ENCODE measurements around the gene ADGRV1. TPM values are rescaled to one million over a fixed set of nuclear protein-coding genes. Genes with fewer than 3 reads are reported as not detected.
"Not testable (repeated sequence)": the region's sequence is repeated elsewhere in the genome, so short reads cannot be mapped to it uniquely, and the experiment has no call there.

ADGRV1 gene
- total and polyA plus RNA-seq, 2 donors: 2.2 to 5.1 TPM

DNA sequence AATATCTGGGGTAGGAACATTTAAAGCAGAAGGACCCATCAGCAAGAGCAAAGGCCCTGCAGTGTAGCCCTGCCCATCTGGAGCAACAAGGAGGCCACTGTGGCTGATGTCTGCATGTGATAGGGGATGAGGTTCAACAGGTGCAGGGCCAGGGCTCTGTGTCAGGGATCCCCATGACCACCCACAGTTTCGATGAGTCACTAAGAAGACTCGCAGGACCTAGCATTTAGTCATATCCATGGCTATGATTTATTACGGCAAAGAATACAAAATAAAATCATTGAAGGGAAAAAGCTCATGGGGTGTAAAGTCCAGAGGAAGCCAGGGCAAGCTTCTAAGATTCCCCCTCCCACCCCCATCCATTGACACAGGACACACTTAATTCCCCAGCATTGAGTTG lies 188.6 kb downstream of the ADGRV1 start:
- Histone ChIP-seq H3K27ac (ENCODE audit: low read depth in 1 of 2, low read length in 1 of 2) (no peak overlapping the region), H3K27me3 (ENCODE audit: control insufficient read depth in 2 of 2, insufficient read depth in 1 of 2, low read length in 1 of 2) (no peaks in the 10 kb centered on the region), H3K4me3 (ENCODE audit: low read length in 2 of 2) (no peak overlapping the region), H3K9me3 (ENCODE audit: control insufficient read depth in 2 of 2, insufficient read depth in 1 of 2, low read length in 1 of 2) (no peaks in the 10 kb centered on the region), H3K4me1 (ENCODE audit: control insufficient read depth in 2 of 2, insufficient read depth in 2 of 2, low read length in 2 of 2) (no peaks in the 10 kb centered on the region), H3K36me3 (ENCODE audit: control insufficient read depth in 2 of 2, insufficient read depth in 2 of 2, low read length in 1 of 2) (no peaks in the 10 kb centered on the region)
- no peak for DNase-seq (ENCODE audit: low read depth in 6 of 9, low spot score in 9 of 9)
- 93% methylated on average over 3 of the region's 3 CpGs for WGBS

DNA sequence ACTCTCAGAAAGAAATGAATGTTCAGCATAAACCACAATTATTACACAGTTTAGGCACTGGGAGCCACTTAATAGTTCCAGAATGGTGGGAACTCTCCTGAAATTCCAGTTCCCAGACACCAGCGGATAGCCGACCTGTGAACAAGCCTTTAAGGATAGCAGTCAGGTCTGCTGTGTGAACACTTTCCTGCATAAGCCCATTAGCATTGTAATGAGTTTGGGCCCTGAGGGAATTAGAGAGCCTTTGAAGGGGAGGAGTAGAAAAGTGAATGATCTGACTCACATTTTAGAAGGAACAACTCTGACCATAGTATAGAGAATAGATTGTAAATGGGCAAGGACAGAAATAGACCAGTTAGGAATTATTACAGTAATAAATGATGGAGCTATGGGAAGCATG lies 189.1 kb downstream of the ADGRV1 start:
- Histone ChIP-seq H3K4me1 (ENCODE audit: control insufficient read depth in 2 of 2, insufficient read depth in 2 of 2, low read length in 2 of 2) (no peaks in the 10 kb centered on the region), H3K36me3 (ENCODE audit: control insufficient read depth in 2 of 2, insufficient read depth in 2 of 2, low read length in 1 of 2) (no peaks in the 10 kb centered on the region), H3K27ac (ENCODE audit: low read depth in 1 of 2, low read length in 1 of 2) (no peak overlapping the region), H3K9me3 (ENCODE audit: control insufficient read depth in 2 of 2, insufficient read depth in 1 of 2, low read length in 1 of 2) (no peaks in the 10 kb centered on the region), H3K4me3 (ENCODE audit: low read length in 2 of 2) (no peak overlapping the region), H3K27me3 (ENCODE audit: control insufficient read depth in 2 of 2, insufficient read depth in 1 of 2, low read length in 1 of 2) (no peaks in the 10 kb centered on the region)
- 96% methylated on average over 2 of the region's 2 CpGs for WGBS
- no peak for DNase-seq (ENCODE audit: low read depth in 6 of 9, low spot score in 9 of 9)

DNA sequence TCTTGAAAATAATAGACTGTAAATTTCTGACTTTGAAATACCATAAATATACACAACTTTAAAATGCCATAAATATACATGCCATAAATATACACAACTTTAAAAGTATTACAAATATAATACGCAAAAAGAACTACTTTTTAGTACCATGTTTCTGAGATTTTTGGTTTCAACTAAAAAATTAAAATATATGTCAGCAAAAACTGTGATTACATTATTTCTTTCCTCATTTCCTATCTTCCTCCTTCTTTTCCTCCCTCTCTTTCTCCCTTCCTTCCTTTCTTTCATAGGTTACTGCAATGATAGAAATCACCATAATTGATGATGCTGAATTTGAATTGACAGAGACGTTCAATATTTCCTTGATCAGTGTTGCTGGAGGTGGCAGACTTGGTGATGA lies 200.5 kb downstream of the ADGRV1 start:
- Histone ChIP-seq H3K27ac (ENCODE audit: low read depth in 1 of 2, low read length in 1 of 2) (no peak overlapping the region), H3K4me3 (ENCODE audit: low read length in 2 of 2) (no peak overlapping the region), H3K36me3 (ENCODE audit: control insufficient read depth in 2 of 2, insufficient read depth in 2 of 2, low read length in 1 of 2) (no peaks in the 10 kb centered on the region), H3K27me3 (ENCODE audit: control insufficient read depth in 2 of 2, insufficient read depth in 1 of 2, low read length in 1 of 2) (no peaks in the 10 kb centered on the region), H3K9me3 (ENCODE audit: control insufficient read depth in 2 of 2, insufficient read depth in 1 of 2, low read length in 1 of 2) (no peaks in the 10 kb centered on the region), H3K4me1 (ENCODE audit: control insufficient read depth in 2 of 2, insufficient read depth in 2 of 2, low read length in 2 of 2) (no peaks in the 10 kb centered on the region)
- no peak for DNase-seq (ENCODE audit: low read depth in 6 of 9, low spot score in 9 of 9)
- WGBS: 97% methylated on average over 2 of the region's 2 CpGs

DNA sequence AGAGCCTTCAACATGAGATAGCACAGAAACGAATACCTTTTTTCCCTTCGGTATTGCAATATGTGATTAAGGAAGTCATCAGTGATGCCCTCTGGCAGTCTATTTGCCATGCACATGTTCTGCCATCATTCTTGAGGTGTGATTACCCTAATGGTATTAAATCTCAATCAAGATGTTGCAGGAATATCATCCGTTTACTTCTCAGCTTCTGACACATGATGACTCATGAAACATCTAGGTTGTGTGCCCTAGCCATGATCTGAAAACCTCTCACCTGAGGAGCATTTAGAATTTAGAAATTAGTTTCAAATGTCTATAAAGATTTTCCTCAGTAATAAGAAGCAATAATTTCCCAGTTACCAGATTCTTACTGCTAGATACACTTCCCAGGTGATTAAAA lies 209.1 kb downstream of the ADGRV1 start:
- H3K9me3 ChIP-seq (ENCODE audit: control insufficient read depth in 2 of 2, insufficient read depth in 1 of 2, low read length in 1 of 2): no peaks in the 10 kb centered on the region
- no peak overlapping the region for H3K27ac ChIP-seq (ENCODE audit: low read depth in 1 of 2, low read length in 1 of 2)
- no peaks in the 10 kb centered on the region for H3K36me3 ChIP-seq (ENCODE audit: control insufficient read depth in 2 of 2, insufficient read depth in 2 of 2, low read length in 1 of 2)
- WGBS: 97% methylated on average over 3 of the region's 3 CpGs
- no peaks in the 10 kb centered on the region for H3K4me1 ChIP-seq (ENCODE audit: control insufficient read depth in 2 of 2, insufficient read depth in 2 of 2, low read length in 2 of 2)
- H3K27me3 ChIP-seq (ENCODE audit: control insufficient read depth in 2 of 2, insufficient read depth in 1 of 2, low read length in 1 of 2): no peaks in the 10 kb centered on the region
- no peak for DNase-seq (ENCODE audit: low read depth in 6 of 9, low spot score in 9 of 9)
- no peak overlapping the region for H3K4me3 ChIP-seq (ENCODE audit: low read length in 2 of 2)

DNA sequence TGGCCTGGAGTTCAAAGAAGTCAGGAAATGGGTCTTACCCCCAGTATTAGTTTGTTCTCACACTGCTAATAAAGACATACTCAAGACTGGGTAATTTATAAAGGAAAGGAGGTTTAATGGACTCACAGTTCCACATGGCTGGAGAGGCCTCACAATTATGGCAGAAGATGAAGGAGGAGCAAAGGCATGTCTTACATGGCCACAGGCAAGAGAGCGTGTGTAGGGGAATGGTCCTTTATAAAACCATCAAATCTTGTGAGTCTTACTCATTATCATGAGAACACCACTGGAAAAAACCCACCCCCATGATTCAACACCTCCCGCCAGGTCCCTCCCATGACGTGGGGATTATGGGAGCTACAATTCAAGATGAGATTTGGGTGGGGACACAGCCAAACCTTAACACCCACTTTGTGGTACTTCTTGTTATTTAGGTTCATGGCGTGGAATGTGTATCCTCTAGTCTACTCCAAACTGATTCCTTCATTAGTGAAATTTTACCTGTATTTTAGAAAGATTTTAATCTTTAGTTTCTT lies 211.5 kb downstream of the ADGRV1 start:
- not testable (repeated sequence) for H3K4me3 ChIP-seq (ENCODE audit: low read length in 2 of 2); H3K36me3 ChIP-seq (ENCODE audit: control insufficient read depth in 2 of 2, insufficient read depth in 2 of 2, low read length in 1 of 2); H3K4me1 ChIP-seq (ENCODE audit: control insufficient read depth in 2 of 2, insufficient read depth in 2 of 2, low read length in 2 of 2); H3K9me3 ChIP-seq (ENCODE audit: control insufficient read depth in 2 of 2, insufficient read depth in 1 of 2, low read length in 1 of 2); DNase-seq (ENCODE audit: low read depth in 6 of 9, low spot score in 9 of 9); H3K27ac ChIP-seq (ENCODE audit: low read depth in 1 of 2, low read length in 1 of 2); H3K27me3 ChIP-seq (ENCODE audit: control insufficient read depth in 2 of 2, insufficient read depth in 1 of 2, low read length in 1 of 2)
- WGBS: 97% methylated on average over 4 of the region's 4 CpGs

DNA sequence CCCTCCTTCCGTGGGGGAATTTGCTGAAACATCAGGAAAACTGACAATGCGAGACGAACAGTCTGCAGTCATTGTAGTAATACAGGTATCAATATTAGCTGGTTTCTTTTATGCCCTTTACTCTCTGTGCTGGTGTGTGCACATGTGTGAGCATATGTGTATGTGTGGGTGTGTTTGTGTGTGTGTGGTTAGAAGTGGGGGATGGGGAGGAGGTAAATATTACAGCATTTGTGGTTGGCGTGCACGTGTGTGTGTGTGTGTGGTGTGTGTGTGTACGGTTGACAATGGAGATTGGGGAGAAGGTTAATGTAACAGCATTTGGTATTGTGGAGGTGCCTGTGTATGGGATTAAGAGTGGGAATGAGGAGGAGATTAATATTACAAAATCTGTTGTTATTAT lies 219.4 kb downstream of the ADGRV1 start:
- H3K4me3 ChIP-seq (ENCODE audit: low read length in 2 of 2): no peak overlapping the region
- 96% methylated on average over 6 of the region's 6 CpGs for WGBS
- H3K9me3 ChIP-seq (ENCODE audit: control insufficient read depth in 2 of 2, insufficient read depth in 1 of 2, low read length in 1 of 2): no peaks in the 10 kb centered on the region
- no peaks in the 10 kb centered on the region for H3K27me3 ChIP-seq (ENCODE audit: control insufficient read depth in 2 of 2, insufficient read depth in 1 of 2, low read length in 1 of 2)
- DNase-seq (ENCODE audit: low read depth in 6 of 9, low spot score in 9 of 9): no peak
- H3K36me3 ChIP-seq (ENCODE audit: control insufficient read depth in 2 of 2, insufficient read depth in 2 of 2, low read length in 1 of 2): no peaks in the 10 kb centered on the region
- H3K27ac ChIP-seq (ENCODE audit: low read depth in 1 of 2, low read length in 1 of 2): no peak overlapping the region
- H3K4me1 ChIP-seq (ENCODE audit: control insufficient read depth in 2 of 2, insufficient read depth in 2 of 2, low read length in 2 of 2): no peaks in the 10 kb centered on the region

DNA sequence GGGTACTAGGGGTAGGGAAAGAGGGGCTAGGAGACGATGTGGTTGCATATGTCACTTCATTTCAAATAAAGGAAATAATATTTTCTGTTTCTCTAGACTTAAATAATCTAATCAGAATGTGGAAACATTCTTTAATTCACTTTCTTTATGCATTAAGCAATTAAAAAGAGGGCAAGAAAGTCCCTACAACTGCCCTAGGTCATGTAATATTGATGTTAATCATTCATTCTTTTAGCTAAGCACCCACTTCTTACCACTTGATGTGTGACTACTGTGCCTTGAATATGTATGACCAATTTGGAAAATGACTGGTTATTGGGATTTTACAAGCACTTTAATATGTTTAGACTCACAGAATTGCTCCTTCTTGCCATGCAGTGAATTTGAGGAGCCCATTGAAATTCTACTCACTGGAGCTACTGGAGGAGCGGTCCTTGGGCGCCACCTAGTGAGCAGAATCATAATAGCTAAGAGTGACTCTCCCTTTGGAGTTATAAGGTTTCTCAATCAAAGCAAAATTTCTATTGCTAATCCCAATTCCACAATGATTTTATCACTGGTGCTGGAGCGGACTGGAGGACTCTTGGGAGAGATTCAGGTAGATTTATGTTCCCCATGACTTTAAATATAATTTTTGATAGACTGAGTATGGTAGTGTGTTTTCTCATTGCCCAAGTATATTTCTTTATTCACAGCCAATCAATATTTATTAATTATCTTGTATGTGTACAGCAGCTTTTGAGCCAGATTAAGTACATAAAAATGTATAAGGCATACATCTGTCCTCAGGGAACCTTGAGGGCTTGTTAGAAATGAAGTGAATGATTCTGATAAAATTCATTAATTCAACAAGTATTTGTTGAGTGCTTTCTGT lies 225.1 kb downstream of the ADGRV1 start:
- peak; percentile 9 to 73 (median 37) for DNase-seq (ENCODE audit: low read depth in 6 of 9, low spot score in 9 of 9)
- no peaks in the 10 kb centered on the region for H3K27me3 ChIP-seq (ENCODE audit: control insufficient read depth in 2 of 2, insufficient read depth in 1 of 2, low read length in 1 of 2)
- 26% methylated on average over 4 of the region's 4 CpGs for WGBS
- no peaks in the 10 kb centered on the region for H3K4me1 ChIP-seq (ENCODE audit: control insufficient read depth in 2 of 2, insufficient read depth in 2 of 2, low read length in 2 of 2)
- H3K4me3 ChIP-seq (ENCODE audit: low read length in 2 of 2): no peak overlapping the region
- H3K36me3 ChIP-seq (ENCODE audit: control insufficient read depth in 2 of 2, insufficient read depth in 2 of 2, low read length in 1 of 2): no peaks in the 10 kb centered on the region
- H3K9me3 ChIP-seq (ENCODE audit: control insufficient read depth in 2 of 2, insufficient read depth in 1 of 2, low read length in 1 of 2): no peaks in the 10 kb centered on the region
- no peak overlapping the region for H3K27ac ChIP-seq (ENCODE audit: low read depth in 1 of 2, low read length in 1 of 2)

DNA sequence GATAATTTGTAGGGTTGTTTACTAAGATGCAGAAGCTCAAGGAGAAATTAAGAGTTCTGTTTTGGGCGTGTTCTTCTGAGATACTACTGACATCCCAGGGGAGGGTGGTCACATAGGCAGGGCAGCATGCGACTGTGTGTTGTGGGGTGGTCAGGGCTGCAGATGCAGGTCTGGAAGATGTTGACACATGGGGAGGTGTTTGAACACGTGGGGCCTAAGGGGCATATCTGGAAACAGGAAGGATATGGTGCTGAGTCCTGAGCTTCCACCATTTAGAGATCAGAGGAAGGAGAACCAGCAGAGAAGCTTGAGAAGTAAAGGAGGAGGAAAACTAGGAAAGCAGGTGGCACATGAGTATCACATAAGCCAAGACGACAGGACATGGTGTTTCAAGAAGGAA lies 228.2 kb downstream of the ADGRV1 start:
- no peaks in the 10 kb centered on the region for H3K4me1 ChIP-seq (ENCODE audit: control insufficient read depth in 2 of 2, insufficient read depth in 2 of 2, low read length in 2 of 2)
- H3K36me3 ChIP-seq (ENCODE audit: control insufficient read depth in 2 of 2, insufficient read depth in 2 of 2, low read length in 1 of 2): no peaks in the 10 kb centered on the region
- H3K9me3 ChIP-seq (ENCODE audit: control insufficient read depth in 2 of 2, insufficient read depth in 1 of 2, low read length in 1 of 2): no peaks in the 10 kb centered on the region
- no peak overlapping the region for H3K27ac ChIP-seq (ENCODE audit: low read depth in 1 of 2, low read length in 1 of 2)
- 56% methylated on average over 4 of the region's 4 CpGs for WGBS
- H3K4me3 ChIP-seq (ENCODE audit: low read length in 2 of 2): no peak overlapping the region
- H3K27me3 ChIP-seq (ENCODE audit: control insufficient read depth in 2 of 2, insufficient read depth in 1 of 2, low read length in 1 of 2): no peaks in the 10 kb centered on the region
- no peak for DNase-seq (ENCODE audit: low read depth in 6 of 9, low spot score in 9 of 9)

DNA sequence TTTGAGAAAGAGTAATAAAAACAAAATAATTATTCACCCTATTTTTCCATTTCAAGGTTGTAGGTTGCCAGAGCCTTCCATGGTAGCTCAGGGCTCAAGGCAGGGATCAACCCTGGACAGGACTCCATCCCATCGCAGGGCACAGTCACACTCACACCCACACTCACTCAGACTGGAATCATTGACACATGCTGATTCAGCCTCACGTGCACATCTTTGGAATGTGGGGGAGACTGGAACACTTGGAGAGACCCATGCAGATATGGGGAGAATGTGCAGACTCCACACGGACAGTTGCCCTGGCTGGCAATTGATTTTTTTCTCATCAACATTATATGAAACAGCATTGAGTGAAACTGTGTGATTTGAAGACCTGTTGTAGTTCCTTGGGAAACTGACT lies 234.1 kb downstream of the ADGRV1 start:
- no peaks in the 10 kb centered on the region for H3K9me3 ChIP-seq (ENCODE audit: control insufficient read depth in 2 of 2, insufficient read depth in 1 of 2, low read length in 1 of 2)
- 96% methylated on average over 3 of the region's 3 CpGs for WGBS
- H3K27me3 ChIP-seq (ENCODE audit: control insufficient read depth in 2 of 2, insufficient read depth in 1 of 2, low read length in 1 of 2): no peaks in the 10 kb centered on the region
- no peaks in the 10 kb centered on the region for H3K36me3 ChIP-seq (ENCODE audit: control insufficient read depth in 2 of 2, insufficient read depth in 2 of 2, low read length in 1 of 2)
- no peak overlapping the region for H3K27ac ChIP-seq (ENCODE audit: low read depth in 1 of 2, low read length in 1 of 2)
- no peak overlapping the region for H3K4me3 ChIP-seq (ENCODE audit: low read length in 2 of 2)
- no peaks in the 10 kb centered on the region for H3K4me1 ChIP-seq (ENCODE audit: control insufficient read depth in 2 of 2, insufficient read depth in 2 of 2, low read length in 2 of 2)
- DNase-seq (ENCODE audit: low read depth in 6 of 9, low spot score in 9 of 9): no peak
